Measurements from ENCODE around the gene DNM3. TPM values are rescaled to one million over a fixed set of nuclear protein-coding genes. Genes with fewer than 3 reads are reported as not detected.

The DNM3 gene
- total RNA-seq, 1 donor from 2014 or later = 2.1 TPM

DNA sequence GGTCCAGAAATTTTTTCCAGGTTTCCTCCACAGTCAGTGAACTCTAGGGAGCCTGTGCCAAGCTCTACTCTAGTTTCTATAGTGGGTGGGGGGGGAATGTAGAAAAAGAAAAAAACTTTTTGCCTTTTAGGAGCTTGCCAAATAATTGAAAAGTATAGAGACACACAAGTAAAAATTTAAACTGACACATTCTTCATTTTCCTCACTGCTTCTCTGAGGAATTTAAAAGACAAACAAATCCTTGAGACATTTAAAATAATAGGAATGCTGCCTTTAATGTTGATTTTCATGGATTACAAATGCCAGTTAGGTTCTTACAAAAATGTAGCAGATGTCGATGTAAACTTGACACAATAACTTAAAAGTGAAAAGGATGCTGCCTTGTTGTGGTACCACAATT is 241.9 kb downstream of the DNM3 start:
- Mint-ChIP-seq H3K36me3 (peaks cover 4% of the 10 kb centered on the region), H3K4me1 (ENCODE audit: unreplicated experiment) (peaks cover 7% of the 10 kb centered on the region), H3K4me3 (no peak overlapping the region), H3K27ac (no peak overlapping the region), H3K27me3 (no peaks in the 10 kb centered on the region), H3K9me3 (peaks cover 6% of the 10 kb centered on the region)
- TF ChIP-seq, protein P1, sequence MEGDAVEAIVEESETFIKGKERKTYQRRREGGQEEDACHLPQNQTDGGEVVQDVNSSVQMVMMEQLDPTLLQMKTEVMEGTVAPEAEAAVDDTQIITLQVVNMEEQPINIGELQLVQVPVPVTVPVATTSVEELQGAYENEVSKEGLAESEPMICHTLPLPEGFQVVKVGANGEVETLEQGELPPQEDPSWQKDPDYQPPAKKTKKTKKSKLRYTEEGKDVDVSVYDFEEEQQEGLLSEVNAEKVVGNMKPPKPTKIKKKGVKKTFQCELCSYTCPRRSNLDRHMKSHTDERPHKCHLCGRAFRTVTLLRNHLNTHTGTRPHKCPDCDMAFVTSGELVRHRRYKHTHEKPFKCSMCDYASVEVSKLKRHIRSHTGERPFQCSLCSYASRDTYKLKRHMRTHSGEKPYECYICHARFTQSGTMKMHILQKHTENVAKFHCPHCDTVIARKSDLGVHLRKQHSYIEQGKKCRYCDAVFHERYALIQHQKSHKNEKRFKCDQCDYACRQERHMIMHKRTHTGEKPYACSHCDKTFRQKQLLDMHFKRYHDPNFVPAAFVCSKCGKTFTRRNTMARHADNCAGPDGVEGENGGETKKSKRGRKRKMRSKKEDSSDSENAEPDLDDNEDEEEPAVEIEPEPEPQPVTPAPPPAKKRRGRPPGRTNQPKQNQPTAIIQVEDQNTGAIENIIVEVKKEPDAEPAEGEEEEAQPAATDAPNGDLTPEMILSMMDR (conservative IDR thresholded peaks at IDR 0.05) = no peak
- DNase-seq (ENCODE audit: extremely low spot score, unreplicated experiment) = no peak

DNA sequence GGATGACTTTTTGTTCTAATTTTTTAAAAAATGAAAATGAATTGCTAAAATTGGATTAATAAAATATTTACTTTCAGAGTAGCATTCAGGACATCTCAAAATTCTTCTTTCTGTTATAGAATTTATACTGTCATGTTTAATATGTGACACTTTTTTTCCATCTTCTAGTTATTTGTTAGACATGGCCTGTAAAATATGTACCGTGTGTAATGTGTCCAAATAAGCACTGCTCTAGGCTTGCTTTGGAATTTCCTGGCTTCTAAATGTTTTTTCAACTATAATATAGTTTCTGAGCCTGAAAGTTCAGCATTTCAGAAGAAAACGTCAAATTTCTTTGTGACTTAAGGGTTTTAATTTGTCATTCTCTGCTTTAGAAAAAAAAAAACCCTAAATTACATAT is 243.6 kb downstream of the DNM3 start:
- Mint-ChIP-seq H3K27me3 (no peaks in the 10 kb centered on the region), H3K9me3 (no peaks in the 10 kb centered on the region), H3K27ac (no peak overlapping the region), H3K4me3 (no peak overlapping the region), H3K36me3 (no peaks in the 10 kb centered on the region), H3K4me1 (ENCODE audit: unreplicated experiment) (peaks cover 10% of the 10 kb centered on the region)
- no peak for DNase-seq (ENCODE audit: extremely low spot score, unreplicated experiment)
- TF ChIP-seq, protein P1 (conservative IDR thresholded peaks at IDR 0.05) = no peak

DNA sequence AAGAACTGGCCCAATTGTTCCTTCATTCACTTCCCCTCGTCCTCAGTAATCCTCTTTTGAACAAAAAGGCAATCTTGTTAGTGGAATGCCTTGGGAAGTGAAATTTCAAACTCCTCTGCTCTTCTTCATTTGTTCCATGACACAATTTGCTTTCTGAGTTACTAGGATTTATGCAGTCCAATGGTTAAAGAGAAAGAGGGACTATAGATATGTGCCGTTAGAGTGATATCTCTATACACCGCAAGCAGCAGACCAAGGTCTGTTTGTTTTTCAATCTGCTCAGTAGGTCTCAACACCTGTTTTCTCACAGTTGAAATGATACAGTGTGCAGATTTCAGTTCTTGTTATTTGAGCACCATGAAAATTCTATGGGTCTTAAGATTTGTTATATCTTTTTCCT is 244.0 kb downstream of the DNM3 start:
- Mint-ChIP-seq H3K4me1 (ENCODE audit: unreplicated experiment) (peaks cover 14% of the 10 kb centered on the region), H3K9me3 (no peaks in the 10 kb centered on the region), H3K27me3 (no peaks in the 10 kb centered on the region), H3K4me3 (no peak overlapping the region), H3K27ac (no peak overlapping the region), H3K36me3 (no peaks in the 10 kb centered on the region)
- TF ChIP-seq, protein P1 (conservative IDR thresholded peaks at IDR 0.05) = no peak
- DNase-seq (ENCODE audit: extremely low spot score, unreplicated experiment) = no peak

DNA sequence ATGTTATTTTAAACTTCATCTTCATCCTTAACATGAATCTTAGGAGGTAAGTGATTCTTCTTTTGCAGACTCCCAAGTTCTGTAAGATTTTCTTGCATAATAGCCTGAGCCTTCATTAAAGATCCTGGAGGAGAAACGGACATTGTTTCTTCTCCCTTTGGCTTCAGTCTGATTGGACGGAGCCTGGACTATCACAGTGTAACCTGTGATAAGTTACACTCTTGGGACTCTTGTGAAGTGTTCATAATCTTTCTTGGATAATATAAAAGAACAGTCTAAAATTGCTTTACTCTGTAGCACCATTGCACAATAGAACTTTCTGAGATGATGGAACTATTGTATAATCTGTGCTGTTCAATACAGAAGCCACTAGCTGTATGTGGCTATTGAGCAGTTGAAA is 244.8 kb downstream of the DNM3 start:
- Mint-ChIP-seq H3K4me3 (no peak overlapping the region), H3K27me3 (no peaks in the 10 kb centered on the region), H3K36me3 (no peaks in the 10 kb centered on the region), H3K27ac (no peak overlapping the region), H3K9me3 (no peaks in the 10 kb centered on the region), H3K4me1 (ENCODE audit: unreplicated experiment) (peaks cover 15% of the 10 kb centered on the region)
- TF ChIP-seq, protein P1 (conservative IDR thresholded peaks at IDR 0.05) = no peak
- DNase-seq (ENCODE audit: extremely low spot score, unreplicated experiment) = no peak

DNA sequence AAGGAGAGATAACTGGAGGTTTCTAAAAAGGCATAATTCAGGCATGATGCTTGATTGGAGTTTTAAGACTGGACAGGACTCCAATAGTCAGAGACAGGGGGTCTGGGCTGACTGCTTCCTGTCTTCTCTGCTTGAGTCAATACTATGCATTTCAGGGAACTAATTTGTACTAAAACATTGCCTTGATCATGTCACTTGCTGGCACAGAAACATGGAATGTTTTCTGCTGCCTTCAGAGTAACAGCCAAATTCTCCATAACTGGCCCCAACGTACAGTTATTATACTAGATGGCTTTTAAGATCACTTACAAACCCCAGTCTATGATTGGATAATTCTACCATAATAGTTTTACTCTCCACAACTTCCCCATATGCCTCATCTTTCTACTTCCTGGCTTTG is 247.0 kb downstream of the DNM3 start:
- Mint-ChIP-seq H3K27ac (no peak overlapping the region), H3K27me3 (no peaks in the 10 kb centered on the region), H3K9me3 (no peaks in the 10 kb centered on the region), H3K36me3 (no peaks in the 10 kb centered on the region), H3K4me1 (ENCODE audit: unreplicated experiment) (peaks cover 12% of the 10 kb centered on the region), H3K4me3 (no peak overlapping the region)
- TF ChIP-seq, protein P1 (conservative IDR thresholded peaks at IDR 0.05) = no peak
- DNase-seq (ENCODE audit: extremely low spot score, unreplicated experiment) = no peak
